Caco-2 (cell line): ENCODE measurements around the gene CASP3. TPM values are rescaled to one million over a fixed set of nuclear protein-coding genes. Genes with fewer than 3 reads are reported as not detected.

Experiments
- BruUV-seq: library from RNA; stranded (reverse); fragments of 400-500 nt; replicated peaks from 2 replicates; lab custom pipeline; 2021; lab: Mats Ljungman, UMichigan
- CTCF ChIA-PET: fragments of 300-600 bp; sonication (Branson Sonifier 250); formaldehyde crosslinking; loops from one replicate; lab custom pipeline; 2022; ENCODE audit warnings: antibody characterized with exemption; lab: Charles Lee
- POLR2A ChIA-PET: fragments of 300-600 bp; sonication (Branson Sonifier 250); formaldehyde crosslinking; loops from one replicate; lab custom pipeline; 2022; ENCODE audit warnings: antibody characterized with exemption; lab: Charles Lee
- DNase-seq, 2 experiments: peaks; one replicate each; pipeline versions ENCODE4 v3.0.0 to v3.0.0-alpha.2; 2020 to 2022
- H3K27me3 ChIP-seq: replicated peaks from 2 replicates; pipeline ENCODE4 v1.6.0; 2011; ENCODE audit warnings: low read length; ENCODE audit not compliant: control insufficient read depth, insufficient read depth
- H3K36me3 ChIP-seq: 2 replicates; pipeline ENCODE4 v1.5.1; 2011; ENCODE audit warnings: low read length; ENCODE audit not compliant: control insufficient read depth, insufficient read depth
- H3K4me1 ChIP-seq: fragments of 250-450 bp; sonication (Bioruptor Pico); 2 replicates; pipeline ENCODE4 v1.5.1; 2020; ENCODE audit warnings: mild to moderate bottlenecking
- H3K4me3 ChIP-seq: 2 replicates; pipeline ENCODE4 v1.5.1; 2011; ENCODE audit warnings: low read depth, mild to moderate bottlenecking, control low read depth, low read length
- H3K9me3 ChIP-seq: fragments of 250-450 bp; sonication (Bioruptor Pico); 2 replicates; pipeline ENCODE4 v1.5.1; 2020; ENCODE audit warnings: mild to moderate bottlenecking, moderate library complexity
- H3K27ac Mint-ChIP-seq: one replicate; pipeline ENCODE4 v1.8.0; 2022; ENCODE audit warnings: mixed read lengths; ENCODE audit not compliant: unreplicated experiment
- H3K27me3 Mint-ChIP-seq: one replicate; pipeline ENCODE4 v1.8.0; 2022; ENCODE audit warnings: mixed read lengths; ENCODE audit not compliant: insufficient read depth, unreplicated experiment
- H3K36me3 Mint-ChIP-seq: one replicate; pipeline ENCODE4 v1.8.0; 2022; ENCODE audit warnings: mild to moderate bottlenecking, mixed read lengths; ENCODE audit not compliant: insufficient read depth, unreplicated experiment
- H3K4me1 Mint-ChIP-seq: one replicate; pipeline ENCODE4 v1.8.0; 2022; ENCODE audit warnings: low read depth, mixed read lengths; ENCODE audit not compliant: unreplicated experiment
- H3K4me3 Mint-ChIP-seq: one replicate; pipeline ENCODE4 v1.8.0; 2022; ENCODE audit warnings: mild to moderate bottlenecking, moderate library complexity, mixed read lengths; ENCODE audit not compliant: unreplicated experiment
- H3K9me3 Mint-ChIP-seq: one replicate; pipeline ENCODE4 v1.8.0; 2022; ENCODE audit warnings: mixed read lengths; ENCODE audit not compliant: unreplicated experiment
- CTCF ChIP-seq, 2 experiments: fragments of 200-600 bp in 1 of 2; IDR thresholded peaks; 1 replicate in 1 of 2; 2 replicates in 1 of 2; pipeline versions ENCODE4 v1.5.1 to v1.8.0; 2011 to 2022; ENCODE audit warnings: antibody characterized with exemption in 1 of 2, control low read depth in 1 of 2, inconsistent platforms in 1 of 2, low read depth in 1 of 2, low read length in 1 of 2, mild to moderate bottlenecking in 1 of 2, moderate library complexity in 1 of 2; ENCODE audit not compliant: insufficient read depth in 1 of 2, severe bottlenecking in 1 of 2, unreplicated experiment in 1 of 2
- intact Hi-C: fragments of 100-400 bp; cut with micrococcal nuclease; formaldehyde crosslinking; loops from one replicate; pipeline ENCODE4 v1.10.0; 2022; ENCODE audit not compliant: unreplicated experiment
- total RNA-seq: library from RNA; stranded (reverse); gene quantifications from 2 replicates; pipeline ENCODE4 v1.2.3, GENCODE V29; 2022

CASP3 gene
- total RNA-seq, 1 experiment from 2014 or later = 34.5 TPM

GRCh38 chr4:184689681-184690080, 40.4 kb upstream of the CASP3 start:
- no peak for TF ChIP-seq CTCF (IDR thresholded peaks at IDR 0.05; ENCODE audit: insufficient read depth in 1 of 2, low read depth in 1 of 2, low read length in 1 of 2, severe bottlenecking in 1 of 2, unreplicated experiment in 1 of 2)
- Mint-ChIP-seq H3K4me1 (no peaks in the 10 kb centered on the region), H3K9me3 (no peaks in the 10 kb centered on the region), H3K27ac (no peak overlapping the region), H3K36me3 (peaks cover 32% of the 10 kb centered on the region), H3K27me3 (no peaks in the 10 kb centered on the region), H3K4me3 (no peak overlapping the region)
- H3K4me1 ChIP-seq = no peaks in the 10 kb centered on the region
- BruUV-seq = no TSS peak
- H3K4me3 ChIP-seq = no peak overlapping the region
- POLR2A ChIA-PET = no interaction called here
- H3K9me3 ChIP-seq = no peaks in the 10 kb centered on the region
- no peaks in the 10 kb centered on the region for H3K27me3 ChIP-seq
- DNase-seq = no peak
- intact Hi-C loops = no loop called here
- CTCF ChIA-PET = interaction anchor here (0.6 kb wide), 1 partner anchor 40 kb away, joined by 4 read pairs; the partner anchor contains the start of genes CASP3 and PRIMPOL
- H3K36me3 ChIP-seq = no peaks in the 10 kb centered on the region

- H3K4me3 Mint-ChIP-seq = no peak overlapping the region
- no peak for DNase-seq
- intact Hi-C loops = no loop called here
Measured at GRCh38 chr4:184688447-184688846, 39.2 kb upstream of the CASP3 start.

GRCh38 chr4:184688005-184688404, 38.8 kb upstream of the CASP3 start:
- no peak overlapping the region for H3K4me3 ChIP-seq
- no peaks in the 10 kb centered on the region for H3K9me3 ChIP-seq
- Mint-ChIP-seq H3K36me3 (peaks cover 22% of the 10 kb centered on the region), H3K9me3 (no peaks in the 10 kb centered on the region), H3K4me3 (no peak overlapping the region), H3K27me3 (no peaks in the 10 kb centered on the region), H3K27ac (no peak overlapping the region), H3K4me1 (no peaks in the 10 kb centered on the region)
- no peaks in the 10 kb centered on the region for H3K4me1 ChIP-seq
- intact Hi-C loops = no loop called here
- ChIA-PET POLR2A (no interaction called here), CTCF (no interaction called here)
- no peaks in the 10 kb centered on the region for H3K36me3 ChIP-seq
- H3K27me3 ChIP-seq = no peaks in the 10 kb centered on the region
- TF ChIP-seq CTCF (IDR thresholded peaks at IDR 0.05; ENCODE audit: insufficient read depth in 1 of 2, low read depth in 1 of 2, low read length in 1 of 2, severe bottlenecking in 1 of 2, unreplicated experiment in 1 of 2) = no peak
- BruUV-seq = no TSS peak
- DNase-seq = no peak

More at GRCh38 chr4:184688447-184688846, 39.2 kb upstream of the CASP3 start:
- POLR2A ChIA-PET = no interaction called here
- Histone ChIP-seq H3K4me1 (no peaks in the 10 kb centered on the region), H3K4me3 (no peak overlapping the region), H3K27me3 (no peaks in the 10 kb centered on the region), H3K9me3 (no peaks in the 10 kb centered on the region), H3K36me3 (no peaks in the 10 kb centered on the region)
- H3K36me3 Mint-ChIP-seq = peaks cover 26% of the 10 kb centered on the region
- no peaks in the 10 kb centered on the region for H3K4me1 Mint-ChIP-seq
- TF ChIP-seq CTCF (IDR thresholded peaks at IDR 0.05; ENCODE audit: insufficient read depth in 1 of 2, low read depth in 1 of 2, low read length in 1 of 2, severe bottlenecking in 1 of 2, unreplicated experiment in 1 of 2) = no peak
- no TSS peak for BruUV-seq
- H3K27me3 Mint-ChIP-seq = no peaks in the 10 kb centered on the region
- no peaks in the 10 kb centered on the region for H3K9me3 Mint-ChIP-seq
- no peak overlapping the region for H3K27ac Mint-ChIP-seq
- CTCF ChIA-PET = no interaction called here
